ENCODE measurements around the gene TNNC1.
A peak's percentile ranks its signal among the peaks of the same experiment; 100 is the strongest.

TNNC1 gene

DNA sequence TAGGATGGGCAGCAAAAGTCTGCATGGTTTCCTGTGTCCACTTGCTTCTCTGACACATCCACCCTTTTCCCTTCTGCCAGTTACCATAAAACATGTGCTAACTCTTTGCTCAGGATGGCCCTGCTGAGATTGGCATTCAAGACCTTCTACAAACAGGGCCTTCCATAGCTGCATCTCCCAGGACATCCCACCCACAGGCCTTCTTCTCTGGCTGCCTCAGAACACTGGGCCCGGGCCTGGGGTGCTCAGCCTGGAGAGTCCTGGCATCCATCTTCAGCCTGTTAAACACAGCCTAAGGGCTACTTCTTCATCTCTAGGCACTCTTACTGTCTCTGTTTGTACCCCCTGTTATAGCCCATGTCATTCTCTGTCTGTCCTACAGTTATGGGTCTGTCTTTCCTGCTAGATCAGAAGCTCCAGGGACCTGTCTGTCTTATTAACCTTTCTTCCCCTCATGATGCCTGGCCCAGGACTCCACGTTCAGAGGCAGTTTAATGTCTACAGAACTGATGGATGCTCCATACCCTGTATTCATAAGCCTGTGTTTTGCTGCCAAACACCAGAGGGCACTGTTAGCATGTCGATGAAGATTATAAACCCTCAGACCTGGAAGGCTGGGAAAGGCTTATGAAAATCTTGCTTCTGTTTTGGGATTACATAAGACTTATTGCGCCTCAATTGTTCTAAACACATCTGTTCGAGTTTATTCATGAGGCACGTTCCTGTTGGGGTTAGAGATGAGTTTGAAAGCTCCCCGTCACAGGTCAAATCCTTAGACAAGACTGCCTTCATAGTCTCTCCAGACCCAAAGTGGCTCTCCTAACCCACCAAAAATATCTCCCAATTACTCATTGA is 25.5 kb downstream of the TNNC1 start:
- DNase-seq (ENCODE audit: low read depth), result no peak
- no peak overlapping the region for H3K4me3 ChIP-seq (ENCODE audit: low read depth, low read length)
- TF ChIP-seq, protein P1, sequence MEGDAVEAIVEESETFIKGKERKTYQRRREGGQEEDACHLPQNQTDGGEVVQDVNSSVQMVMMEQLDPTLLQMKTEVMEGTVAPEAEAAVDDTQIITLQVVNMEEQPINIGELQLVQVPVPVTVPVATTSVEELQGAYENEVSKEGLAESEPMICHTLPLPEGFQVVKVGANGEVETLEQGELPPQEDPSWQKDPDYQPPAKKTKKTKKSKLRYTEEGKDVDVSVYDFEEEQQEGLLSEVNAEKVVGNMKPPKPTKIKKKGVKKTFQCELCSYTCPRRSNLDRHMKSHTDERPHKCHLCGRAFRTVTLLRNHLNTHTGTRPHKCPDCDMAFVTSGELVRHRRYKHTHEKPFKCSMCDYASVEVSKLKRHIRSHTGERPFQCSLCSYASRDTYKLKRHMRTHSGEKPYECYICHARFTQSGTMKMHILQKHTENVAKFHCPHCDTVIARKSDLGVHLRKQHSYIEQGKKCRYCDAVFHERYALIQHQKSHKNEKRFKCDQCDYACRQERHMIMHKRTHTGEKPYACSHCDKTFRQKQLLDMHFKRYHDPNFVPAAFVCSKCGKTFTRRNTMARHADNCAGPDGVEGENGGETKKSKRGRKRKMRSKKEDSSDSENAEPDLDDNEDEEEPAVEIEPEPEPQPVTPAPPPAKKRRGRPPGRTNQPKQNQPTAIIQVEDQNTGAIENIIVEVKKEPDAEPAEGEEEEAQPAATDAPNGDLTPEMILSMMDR (IDR thresholded peaks at IDR 0.05; ENCODE audit: low read depth, low read length, missing control alignments), result peak; percentile 76

- no peak for DNase-seq (ENCODE audit: low read depth)
- no peak overlapping the region for H3K4me3 ChIP-seq (ENCODE audit: low read depth, low read length)
- TF ChIP-seq, protein P1 (IDR thresholded peaks at IDR 0.05; ENCODE audit: low read depth, low read length, missing control alignments), result no peak
Observed at GRCh38 chr3:52423173-52423572, 30.7 kb downstream of the TNNC1 start.

DNA sequence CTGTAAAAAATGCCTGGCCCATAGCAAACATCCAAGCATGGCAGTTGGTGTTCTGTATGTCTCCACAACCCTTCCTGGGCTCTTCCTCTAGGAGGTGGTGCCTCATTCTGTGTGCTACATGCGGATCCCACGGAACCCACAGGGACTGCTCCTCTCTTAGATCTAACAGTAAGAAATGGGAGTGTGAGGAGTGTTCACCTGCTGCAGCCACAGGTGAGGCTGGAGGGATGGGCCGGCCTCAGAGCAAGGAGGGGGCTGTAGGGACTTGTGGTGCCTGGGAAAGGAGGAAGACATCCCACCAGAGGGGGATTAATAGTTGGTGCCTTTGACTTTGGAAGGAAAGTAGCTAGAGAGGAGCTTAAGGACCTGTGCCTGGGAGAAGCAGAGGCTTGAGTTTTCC is 31.2 kb downstream of the TNNC1 start:
- no peak for DNase-seq (ENCODE audit: low read depth)
- TF ChIP-seq, protein P1 (IDR thresholded peaks at IDR 0.05; ENCODE audit: low read depth, low read length, missing control alignments), result no peak
- no peak overlapping the region for H3K4me3 ChIP-seq (ENCODE audit: low read depth, low read length)

DNA sequence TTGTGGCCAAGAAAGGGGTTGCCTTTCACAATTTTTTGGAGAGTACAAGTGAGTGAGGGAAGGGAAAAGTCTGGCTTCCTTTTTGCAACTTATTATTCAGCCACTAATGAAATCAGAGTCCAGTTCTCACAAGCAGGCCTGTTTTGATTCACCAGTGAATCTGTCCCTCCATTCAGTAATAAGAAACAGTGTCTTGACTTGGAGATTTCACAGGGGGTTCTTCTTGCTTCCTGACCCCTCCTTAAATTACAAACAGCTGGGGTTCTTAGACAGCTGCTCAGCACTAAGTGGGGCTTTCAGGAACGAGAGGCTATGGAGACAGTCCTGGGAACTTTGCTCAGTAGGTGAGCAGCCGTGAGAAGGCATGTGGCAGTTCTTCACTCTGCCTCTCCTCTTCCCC is 33.5 kb downstream of the TNNC1 start:
- DNase-seq (ENCODE audit: low read depth), result no peak
- H3K4me3 ChIP-seq (ENCODE audit: low read depth, low read length), result no peak overlapping the region
- TF ChIP-seq, protein P1 (IDR thresholded peaks at IDR 0.05; ENCODE audit: low read depth, low read length, missing control alignments), result no peak

- TF ChIP-seq, protein P1 (IDR thresholded peaks at IDR 0.05; ENCODE audit: low read depth, low read length, missing control alignments), result no peak
- no peak for DNase-seq (ENCODE audit: low read depth)
Observed at GRCh38 chr3:52415800-52416199, 38.0 kb downstream of the TNNC1 start.

DNA sequence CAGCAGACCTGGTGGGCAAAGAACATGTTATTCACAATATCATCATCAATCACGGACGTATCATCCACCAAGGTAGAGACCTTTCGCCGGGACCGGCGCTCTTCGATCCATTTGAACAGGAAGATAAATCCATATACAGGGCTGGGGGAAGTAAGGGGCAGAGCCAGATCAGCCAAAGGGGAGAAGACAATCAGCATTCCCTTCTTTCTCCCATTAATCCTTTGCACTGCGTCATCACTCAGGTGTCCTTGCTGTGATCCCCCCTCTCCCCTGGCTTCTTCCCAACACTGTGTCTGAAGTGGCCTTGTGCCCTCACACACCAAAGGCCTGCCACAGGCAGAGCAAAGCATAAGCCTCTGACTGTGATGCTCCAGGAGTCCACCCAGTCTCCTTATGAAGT is 45.4 kb downstream of the TNNC1 start:
- no peak for DNase-seq (ENCODE audit: low read depth)
- no peak overlapping the region; the same call in 1 of the 2 replicates for H3K4me3 ChIP-seq (ENCODE audit: low read depth, low read length)
- TF ChIP-seq, protein P1 (IDR thresholded peaks at IDR 0.05; ENCODE audit: low read depth, low read length, missing control alignments), result no peak

More at GRCh38 chr3:52415800-52416199, 38.0 kb downstream of the TNNC1 start:
- no peak overlapping the region for H3K4me3 ChIP-seq (ENCODE audit: low read depth, low read length)

GRCh38 chr3:52407779-52408178 is 46.1 kb downstream of the TNNC1 start:
- TF ChIP-seq, protein P1 (IDR thresholded peaks at IDR 0.05; ENCODE audit: low read depth, low read length, missing control alignments), result no peak
- no peak for DNase-seq (ENCODE audit: low read depth)
- no peak overlapping the region for H3K4me3 ChIP-seq (ENCODE audit: low read depth, low read length)
